Activated CD4-positive, CD25-positive, alpha-beta regulatory T cell treated with anti-CD3 and anti-CD28 coated beads, Interleukin-2, amount 50 U/mL, for 72 hours (primary cell): ENCODE data around the gene SIAH3.

Source experiments
- DNase-seq: peaks from one replicate; pipeline ENCODE4 v3.0.0; 2021

SIAH3 gene

DNA sequence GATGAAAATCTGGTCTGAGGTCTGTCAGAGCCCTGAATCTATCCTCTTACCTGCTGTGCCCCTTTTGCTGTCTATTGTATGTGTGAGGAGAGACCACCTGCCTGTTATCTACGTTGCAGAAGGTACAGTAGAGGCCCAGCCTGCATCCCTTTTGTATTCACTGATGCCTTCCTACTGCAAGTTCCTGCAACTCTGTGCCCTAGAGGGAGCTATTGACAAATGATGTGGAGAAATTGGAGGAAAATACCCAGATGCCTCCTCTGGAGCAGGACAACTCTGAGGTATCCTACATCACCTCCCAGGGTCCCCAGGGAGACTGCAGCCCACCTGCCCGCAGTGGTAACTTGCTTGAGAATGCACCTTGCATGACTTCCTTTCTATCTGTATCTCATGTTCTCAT, 33.7 kb downstream of the SIAH3 start:
- no peak for DNase-seq

DNA sequence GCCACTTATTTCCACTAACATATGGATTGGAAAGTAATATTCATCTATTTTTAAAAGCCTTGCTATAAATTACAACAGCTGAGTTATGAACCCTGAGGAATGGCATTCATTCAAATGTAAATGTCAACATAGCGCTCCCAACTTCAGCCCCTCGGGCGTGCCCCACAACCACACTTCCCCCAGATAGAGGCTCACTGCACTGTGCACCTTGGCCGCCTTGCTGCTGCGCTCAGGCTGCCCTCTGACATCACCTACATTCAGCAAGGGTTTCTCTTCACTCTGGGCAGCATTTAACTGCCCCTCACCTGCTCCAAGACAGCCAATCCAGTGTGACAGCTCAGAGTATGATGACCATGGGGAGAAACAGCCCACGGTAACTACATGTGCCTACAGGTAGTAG, 35.1 kb downstream of the SIAH3 start:
- no peak for DNase-seq

DNA sequence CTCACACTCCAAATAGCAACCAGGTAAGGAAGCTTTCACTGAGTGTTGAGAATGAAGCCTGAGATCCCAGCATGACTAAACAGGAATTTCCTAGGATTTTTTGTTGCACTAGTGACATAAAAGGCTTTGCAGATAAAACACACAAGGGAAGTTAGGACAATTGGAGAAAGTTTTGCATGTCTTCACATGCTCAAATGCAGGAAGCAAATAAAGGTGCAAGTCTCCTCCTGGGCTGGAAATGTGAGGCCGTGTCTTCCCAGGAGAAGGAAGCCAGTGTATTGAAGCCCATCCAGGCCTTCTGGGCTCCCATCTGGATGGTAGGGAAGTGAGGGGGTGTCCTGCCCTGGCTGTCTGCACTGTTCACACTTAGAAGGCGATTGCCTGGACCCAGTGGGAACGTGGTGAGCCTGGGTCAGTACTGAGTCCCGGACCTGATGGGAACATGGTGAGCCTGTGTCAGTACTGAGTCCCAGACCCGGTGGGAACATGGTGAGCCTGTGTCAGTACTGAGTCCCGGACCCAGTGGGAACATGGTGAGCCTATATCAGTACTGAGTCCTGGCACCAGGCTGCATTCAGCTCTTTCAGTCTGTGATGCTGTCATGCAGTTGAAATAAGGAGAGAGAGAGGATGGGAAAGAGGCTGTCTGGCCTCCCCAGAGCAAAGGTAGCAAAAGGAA, 38.7 kb downstream of the SIAH3 start:
- DNase-seq = no peak

DNA sequence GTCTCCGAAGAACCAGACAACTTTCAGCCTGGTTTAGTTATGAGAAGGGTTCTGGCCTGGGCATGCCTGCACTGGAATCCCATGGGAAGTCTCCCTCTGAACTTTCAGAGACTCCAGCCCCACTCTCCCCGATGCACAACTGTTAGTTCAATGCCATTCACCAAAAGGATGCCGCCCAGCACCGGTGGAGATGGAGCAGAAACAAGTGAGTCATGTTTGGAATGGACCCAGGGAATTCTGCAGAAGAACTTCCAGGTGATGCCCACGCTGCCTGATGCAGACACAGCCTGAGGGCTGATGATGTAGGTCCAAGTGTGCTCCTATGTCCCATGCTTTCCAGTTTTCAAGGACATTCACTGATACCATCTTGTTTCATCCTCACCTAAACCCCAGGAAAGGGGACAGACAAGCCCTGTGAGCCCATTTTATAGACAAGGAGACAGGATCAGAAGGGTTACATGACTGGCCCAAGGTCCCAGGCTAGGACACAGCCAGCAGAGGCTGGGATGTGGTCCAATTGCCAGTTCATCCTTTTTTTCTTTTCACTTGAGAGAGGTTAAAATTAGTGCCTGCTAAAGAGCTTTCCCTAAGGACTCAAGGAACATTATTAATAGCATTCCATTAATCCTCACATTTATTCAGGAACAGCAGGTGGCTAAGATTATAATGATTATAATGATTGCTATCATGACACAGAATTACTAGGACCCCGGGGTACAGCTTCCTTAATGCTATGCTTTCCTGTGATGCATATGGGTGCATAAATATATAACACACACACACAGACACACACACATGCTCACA, 39.5 kb downstream of the SIAH3 start:
- DNase-seq = no peak

DNA sequence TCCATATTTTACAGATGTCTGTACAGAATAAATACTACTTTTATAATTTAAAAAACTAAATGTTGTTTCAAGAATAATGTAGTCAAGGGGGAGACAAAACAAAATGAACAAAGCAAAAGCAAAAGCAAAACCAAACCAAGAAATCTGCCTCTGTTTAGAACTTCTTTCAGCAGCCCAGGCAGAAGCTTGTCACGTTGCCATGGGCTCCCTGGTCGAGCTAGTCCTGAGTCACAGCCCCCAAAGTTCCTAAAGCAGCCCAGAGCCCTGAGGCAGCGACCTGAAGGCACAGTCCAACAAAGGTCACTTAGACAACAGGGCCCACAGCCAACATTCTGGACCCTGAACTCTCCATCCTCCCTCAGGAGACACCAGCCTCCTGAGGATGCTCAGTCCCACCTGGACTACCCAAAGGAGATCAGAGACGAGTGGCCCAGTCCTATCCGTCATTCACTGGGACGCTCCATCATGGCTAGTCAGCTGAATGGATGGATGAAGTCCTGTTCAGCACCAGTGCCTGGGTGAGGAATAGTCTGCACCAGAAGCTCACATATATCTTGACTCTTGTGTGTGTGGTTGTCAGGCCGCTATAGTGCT, 41.7 kb downstream of the SIAH3 start:
- DNase-seq = no peak

DNA sequence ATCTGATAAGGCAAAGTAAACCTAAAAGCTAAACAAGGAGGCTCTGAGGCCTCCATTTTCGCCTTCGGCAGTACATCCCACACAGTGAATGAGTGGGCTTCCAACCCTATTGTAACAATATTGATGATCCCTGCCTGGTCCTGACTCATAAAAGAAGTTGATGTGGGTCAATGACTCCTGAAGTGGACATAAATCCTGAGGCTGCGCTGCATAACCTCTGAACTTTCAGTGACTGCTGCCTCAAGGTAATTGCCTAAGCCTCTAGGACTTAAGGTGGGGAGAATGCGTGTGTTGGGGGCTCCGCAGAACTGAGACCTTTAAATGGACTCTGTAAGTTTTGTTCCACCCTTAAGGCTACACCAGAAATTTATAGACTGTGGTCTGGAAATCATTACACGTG, 42.6 kb downstream of the SIAH3 start:
- no peak for DNase-seq

DNA sequence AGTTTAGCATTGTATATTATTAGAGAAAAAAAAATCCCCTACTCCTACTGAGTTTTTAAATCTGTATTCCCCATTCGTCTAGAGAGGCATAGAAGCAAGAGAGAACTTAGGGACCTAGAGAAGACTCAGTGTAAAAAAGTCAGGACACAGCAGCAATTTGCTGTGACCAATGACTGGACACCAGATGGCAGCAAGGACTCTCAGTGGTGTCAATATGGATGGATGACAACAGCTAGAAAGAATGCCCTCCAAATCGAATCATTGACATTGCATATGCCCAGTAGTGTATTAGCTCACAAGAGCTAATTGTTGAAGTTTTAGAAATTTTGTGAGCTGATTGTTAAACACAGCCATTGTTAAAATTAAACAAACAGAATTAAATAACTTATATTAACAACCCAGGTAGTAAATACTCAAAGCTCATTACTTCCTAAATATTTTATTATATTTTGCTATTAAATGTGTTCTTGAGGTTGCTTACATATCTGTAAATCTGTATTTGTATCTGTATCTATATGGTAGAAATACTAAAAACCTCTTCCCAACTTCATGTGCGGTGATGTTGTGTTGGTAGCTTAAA, 43.9 kb downstream of the SIAH3 start:
- DNase-seq = no peak

DNA sequence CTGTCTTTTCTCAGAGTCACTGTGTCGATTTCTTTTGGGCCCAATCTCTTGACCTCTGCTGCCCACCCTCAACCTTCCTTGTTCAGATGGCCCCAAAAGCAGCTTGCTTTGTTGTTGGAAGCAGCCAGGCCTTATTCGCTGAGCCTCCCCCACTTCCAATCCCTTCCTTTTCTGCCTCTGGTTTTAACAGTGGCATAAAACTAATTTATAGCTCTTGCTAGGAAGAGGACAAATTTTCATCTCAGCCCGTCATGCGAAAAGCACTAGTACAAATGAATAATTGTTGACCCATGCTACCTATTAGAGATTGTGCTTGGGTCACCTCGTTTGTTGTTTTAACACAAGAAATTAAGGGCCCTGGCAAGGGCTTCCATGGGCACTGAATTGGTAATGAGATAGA, 51.1 kb downstream of the SIAH3 start:
- no peak for DNase-seq

DNA sequence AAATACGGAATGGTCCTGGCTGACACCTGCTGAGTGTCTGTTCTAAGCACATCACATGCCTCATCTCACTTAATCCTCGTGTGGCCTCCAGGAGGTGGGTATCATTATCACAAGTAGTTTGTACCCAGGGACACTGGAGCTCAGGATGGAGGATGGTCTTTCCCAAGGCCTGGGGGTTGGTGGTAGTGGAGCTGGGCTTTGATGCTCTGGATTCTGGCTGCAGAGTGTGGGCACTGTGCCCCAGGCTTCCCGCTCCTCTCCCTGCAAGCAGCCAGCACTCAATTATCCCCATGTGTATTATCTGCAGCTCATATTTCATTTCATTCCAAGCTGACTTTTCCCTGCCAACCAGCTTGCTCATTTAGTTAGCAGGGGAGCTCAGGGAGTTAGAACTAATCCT, 52.1 kb downstream of the SIAH3 start:
- no peak for DNase-seq

DNA sequence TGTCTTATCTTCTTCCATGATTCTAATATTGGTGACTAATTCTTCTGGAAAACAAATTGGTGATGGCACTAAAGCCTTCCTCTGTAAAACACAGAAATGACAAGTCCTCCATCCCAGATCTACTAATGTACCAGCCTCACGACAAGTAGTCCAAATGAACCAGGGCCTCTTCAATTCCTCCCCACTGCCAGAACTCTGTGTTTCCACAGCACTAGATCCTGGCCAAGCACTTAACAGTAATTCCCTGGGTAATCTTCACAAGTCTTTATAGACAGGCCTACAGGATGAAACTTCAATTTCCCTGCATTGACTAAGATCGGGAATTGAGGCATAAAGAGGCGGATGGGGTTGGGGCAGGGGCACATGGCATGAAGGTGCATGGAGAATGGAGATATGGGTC, 52.7 kb downstream of the SIAH3 start:
- DNase-seq = no peak

DNA sequence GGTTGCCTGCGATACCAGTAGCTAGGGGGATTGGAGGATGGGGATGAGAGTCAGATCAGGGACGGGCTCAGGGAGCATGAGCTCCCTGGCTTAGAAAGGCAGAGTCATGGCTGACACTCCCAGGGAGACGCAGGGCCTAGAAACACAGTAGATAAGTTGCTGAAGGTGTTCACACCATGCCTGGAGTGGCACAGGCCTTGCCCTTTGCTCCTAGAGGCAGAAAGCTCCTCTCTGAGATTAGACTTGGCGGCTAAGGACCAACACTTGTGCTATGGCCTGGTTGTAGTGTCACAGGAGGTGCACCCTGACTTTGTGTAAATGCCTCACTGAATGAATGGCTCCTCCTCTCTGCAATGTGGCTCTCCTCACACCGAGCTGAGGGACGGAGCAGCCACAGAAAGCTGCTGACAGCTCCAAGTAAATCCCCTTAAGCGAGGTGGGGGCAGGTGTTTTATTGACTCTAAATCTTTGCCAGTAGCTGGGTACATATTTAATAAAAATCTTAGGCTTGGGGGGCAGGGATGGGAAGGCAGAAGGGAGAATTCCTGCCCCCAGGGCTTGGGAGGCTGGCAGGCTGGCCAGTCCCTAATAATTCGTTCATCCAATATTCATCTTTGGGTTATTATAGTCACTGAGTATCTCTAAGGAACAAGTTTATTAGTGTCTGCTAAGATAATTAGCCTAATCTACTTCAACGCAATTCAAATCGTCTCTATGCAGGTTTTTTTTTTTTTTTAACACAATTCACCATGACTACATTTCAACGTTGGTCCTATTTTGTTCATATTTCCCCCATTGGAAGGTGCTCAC, 54.9 kb downstream of the SIAH3 start:
- no peak for DNase-seq

DNA sequence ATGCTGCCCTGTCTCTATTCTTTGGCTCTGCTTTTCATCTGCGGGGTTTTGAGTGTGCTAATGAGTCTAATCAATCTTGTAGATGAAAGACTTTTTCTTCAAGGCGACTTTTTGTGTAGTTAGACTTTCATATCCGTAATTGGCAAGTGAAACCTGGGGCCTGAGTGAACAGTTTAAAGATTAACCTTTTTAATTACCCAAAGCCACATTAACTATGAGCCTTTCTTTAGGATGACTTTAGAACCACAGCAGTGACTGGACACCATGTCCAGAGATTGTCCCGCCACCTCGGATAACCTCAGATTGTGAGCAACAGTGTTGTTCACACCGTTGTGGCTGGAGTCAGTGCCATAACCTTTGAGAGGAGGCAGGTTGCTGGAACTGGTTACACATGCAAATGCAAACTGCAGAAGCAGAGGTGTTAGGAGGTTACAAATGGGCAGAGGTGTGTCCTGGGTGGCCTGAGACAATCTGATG, 58.7 kb downstream of the SIAH3 start:
- no peak for DNase-seq

DNA sequence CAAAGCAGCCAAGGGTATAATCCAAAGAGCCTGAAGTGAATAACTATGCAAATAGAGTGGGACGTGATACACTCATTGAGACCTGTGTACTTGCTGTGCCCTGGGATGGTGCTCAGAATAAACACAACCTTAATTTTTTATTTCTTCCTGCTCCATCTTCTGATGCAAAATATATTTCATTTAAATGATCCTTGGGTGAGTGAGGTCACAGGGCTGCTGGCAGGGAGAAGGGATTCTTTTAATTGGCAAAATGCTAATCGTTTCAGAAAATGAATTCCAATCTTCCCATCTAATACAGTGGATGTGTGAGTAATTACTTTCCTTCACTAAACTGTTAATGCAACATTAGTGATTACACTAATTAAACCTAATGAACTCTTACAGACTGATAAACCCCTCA, 63.5 kb downstream of the SIAH3 start:
- DNase-seq = no peak

DNA sequence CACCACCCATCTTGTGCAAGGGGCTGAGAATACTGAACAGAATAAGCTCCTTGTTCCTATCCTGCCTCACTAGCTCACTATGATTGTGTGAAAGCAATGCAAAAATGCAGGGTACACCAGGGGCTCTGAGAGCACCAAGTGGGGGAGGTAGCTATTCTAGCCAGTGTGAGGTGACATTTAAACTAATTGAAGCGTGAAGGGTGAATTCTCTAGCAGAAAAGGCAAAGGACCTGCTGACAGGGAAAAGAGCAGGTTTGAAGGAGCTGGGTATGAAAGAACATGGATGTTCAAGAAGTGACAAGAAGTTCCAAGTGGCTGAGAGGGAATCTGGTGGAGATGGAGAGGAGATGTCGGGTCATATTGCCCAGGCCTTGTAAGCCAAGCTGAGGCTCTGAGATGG, 64.2 kb downstream of the SIAH3 start:
- no peak for DNase-seq

DNA sequence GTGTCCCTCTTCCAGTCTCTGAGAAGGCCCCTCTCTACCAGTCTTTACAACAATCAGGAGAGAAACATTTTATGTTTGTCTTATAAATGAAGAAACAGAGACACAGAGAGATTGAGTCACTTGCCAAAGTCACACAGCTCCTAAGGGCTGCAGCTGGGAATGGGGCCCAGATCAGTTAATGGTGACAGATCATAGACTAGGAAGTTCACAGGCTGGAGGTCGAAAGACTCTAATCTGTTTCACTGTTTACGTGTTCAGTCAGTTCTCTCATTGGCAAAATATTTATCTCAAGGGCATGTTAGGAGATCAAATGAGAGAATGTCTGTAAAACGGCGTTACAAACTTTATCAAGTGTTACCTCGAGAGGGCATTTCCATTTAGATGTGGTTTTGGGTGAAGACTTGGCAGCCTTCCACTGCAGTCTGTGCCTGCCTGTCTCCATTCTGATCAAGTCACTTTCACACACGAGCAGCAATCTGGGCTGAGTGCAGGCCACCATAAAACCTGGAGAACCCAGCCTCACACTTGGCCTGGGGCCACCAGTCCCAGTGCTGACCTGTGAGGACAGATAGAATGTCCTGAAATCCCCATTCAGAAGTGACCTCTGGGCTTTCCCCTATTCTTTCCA, 65.1 kb downstream of the SIAH3 start:
- no peak for DNase-seq

DNA sequence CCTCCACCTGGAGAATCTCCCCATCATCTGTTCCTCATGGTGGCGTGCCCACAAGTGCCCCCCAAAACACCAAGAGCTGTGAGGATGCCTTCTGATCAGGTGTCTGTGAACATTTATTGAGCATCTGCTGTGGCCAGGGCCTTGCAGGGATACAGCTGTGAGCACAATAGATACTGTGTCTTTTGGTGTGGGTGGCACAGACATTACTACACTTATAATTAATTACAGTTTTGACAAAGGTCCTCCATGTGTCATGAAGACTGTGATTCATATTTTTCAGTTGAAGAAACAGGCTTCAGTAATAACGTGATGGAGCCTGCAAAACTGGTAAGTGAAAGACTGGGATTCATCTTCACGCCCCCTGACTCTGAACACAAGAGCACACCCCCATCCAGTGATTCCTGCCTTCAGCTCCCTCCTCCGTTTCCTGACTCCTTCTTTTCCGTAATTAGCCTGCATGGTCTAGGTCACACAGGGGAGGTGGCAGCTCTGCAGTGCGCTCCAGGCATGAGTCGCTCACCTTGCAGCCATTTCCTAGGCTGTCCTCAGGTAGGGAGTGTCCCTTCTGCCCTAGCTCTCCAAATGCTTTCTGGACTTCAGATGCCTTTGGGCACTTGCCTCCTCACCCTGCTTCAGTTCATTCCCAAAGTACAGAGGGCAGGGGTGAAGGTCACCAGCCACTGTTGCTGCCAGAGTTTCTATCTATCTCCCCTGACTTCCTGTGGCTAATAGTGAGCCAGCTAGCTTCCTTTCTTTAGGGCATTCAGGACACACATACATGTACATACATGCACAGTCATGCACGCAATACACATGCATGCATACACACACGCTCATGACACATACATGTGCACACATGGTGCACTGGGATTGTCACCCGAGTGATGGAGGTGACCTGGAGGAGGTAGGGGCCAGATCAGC, 66.5 kb downstream of the SIAH3 start:
- DNase-seq = no peak

DNA sequence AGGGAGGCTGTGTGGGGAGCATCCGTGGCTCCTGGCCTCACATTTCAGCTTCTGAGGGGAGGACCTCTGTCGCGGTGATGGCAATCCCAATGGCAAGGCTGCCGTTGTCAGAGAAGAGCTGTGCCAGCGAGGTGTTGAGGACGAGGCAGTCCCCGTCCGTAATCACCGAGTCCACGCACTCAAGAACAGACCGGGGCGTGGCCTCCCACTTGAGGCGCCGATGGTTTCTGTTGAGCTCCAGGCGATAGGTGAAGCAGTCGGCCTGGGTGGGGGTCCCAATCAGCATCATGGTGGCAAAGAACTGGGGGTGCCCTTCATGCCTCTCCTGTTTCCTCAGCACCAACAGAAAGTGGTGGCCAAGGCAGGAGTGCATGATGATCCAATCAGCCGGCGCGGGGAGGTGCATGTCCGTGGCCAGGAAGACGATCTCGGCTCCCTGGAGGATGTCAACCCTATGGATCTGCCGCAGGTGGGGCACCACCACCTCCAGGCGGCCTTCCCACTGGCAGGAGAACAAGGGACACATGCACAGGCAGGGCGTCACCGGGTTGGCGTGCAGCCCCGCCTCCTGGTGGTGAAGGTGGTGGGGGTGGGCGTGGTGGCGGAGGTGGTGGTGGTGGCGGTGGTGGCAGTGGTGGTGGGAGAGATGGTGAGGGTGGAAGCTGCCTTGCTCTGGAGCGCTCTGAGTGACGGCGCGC, 68.1 kb downstream of the SIAH3 start:
- no peak for DNase-seq

DNA sequence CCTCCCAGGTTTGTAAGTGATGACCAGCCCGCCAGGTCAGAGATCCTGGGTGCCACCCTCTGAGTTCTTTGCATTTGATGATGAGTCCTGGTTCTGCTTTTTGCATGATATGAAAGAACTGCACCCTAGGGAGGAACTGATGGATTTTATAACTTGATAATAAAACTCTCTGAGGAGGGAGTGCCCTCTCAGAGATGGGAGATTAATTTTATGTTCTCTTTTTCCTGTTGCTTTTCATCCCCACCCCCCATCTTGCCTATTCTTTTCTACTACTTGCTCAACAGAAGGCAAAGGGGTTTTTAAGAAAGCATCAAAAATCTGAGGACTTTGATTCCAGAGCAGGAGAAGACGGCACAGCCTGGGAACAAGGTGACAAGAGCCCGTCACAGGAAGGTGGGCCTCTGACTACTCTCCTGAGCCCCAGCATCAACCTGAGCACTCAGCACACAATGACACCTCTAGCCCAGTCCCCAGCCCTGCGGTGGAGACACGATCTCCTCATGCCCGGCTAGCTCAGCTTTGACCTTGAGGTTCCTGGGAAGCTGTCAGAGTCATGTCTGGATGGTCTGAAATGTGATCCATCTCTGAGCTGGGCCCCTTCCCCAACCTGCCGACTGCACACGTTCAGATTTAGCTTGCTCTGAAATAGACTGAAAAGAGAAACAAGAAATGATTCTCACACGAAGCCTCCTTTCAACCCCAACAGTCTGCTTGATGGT, 69.1 kb downstream of the SIAH3 start:
- DNase-seq = no peak

DNA sequence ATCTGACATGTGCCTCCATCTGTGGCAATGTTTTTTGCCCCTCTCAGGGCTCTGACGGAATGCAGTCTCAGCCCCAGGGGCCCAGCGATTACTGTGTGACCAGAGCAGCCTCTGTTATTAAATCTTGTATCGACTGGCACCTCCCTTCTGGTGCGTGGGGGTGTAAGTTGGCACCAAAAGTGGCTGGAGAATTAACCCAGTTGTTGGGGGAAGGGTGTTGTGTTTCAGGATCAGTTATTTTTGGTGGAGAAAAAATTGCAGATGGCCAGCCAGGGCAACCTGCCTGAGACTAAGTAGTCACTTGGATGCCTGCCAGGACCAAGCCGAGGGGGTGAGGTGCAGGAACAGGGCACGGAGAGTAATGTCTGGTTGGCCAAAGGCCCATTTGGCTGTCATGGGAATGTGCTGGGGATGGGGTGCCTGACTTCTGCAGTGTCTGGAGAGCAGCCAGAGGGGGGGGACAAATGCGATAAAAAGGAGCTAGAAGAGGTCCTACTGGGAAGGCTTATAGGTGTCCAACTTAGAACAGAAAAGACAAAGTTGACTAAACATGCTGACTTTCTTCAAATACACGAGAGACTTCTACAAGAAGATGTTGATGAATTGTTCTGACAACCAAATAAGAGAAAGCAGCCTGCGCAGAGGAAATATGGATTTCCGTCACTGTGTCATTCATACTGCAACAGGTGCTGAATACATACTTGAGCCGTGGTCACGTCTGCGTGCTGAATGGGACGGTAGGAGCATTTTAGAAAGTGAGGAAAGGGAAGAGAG, 69.8 kb downstream of the SIAH3 start:
- DNase-seq = no peak
